Nephron (organoid): ENCODE results near the gene PRKAB2.
"Not testable (repeated sequence)": the region's sequence is repeated elsewhere in the genome, so short reads cannot be mapped to it uniquely, and the experiment has no call there.

ENCODE experiments used
- H3K27ac Mint-ChIP-seq, 3 experiments: 2 replicates each; pipeline ENCODE4 v1.8.0; 2020; ENCODE audit warnings: mixed read lengths in 3 of 3, mild to moderate bottlenecking in 2 of 3, moderate library complexity in 1 of 3
- H3K27me3 Mint-ChIP-seq: 2 replicates; pipeline ENCODE4 v1.8.0; 2021; ENCODE audit warnings: low read depth, mild to moderate bottlenecking, moderate library complexity, mixed read lengths
- H3K36me3 Mint-ChIP-seq: 2 replicates; pipeline ENCODE4 v1.8.0; 2020; ENCODE audit warnings: low read depth, mixed read lengths
- H3K4me1 Mint-ChIP-seq: 2 replicates; pipeline ENCODE4 v1.8.0; 2020; ENCODE audit warnings: mixed read lengths
- H3K4me3 Mint-ChIP-seq, 3 experiments: 2 replicates each; pipeline ENCODE4 v1.8.0; 2020; ENCODE audit warnings: mild to moderate bottlenecking in 3 of 3, mixed read lengths in 3 of 3, moderate library complexity in 2 of 3
- H3K9me3 Mint-ChIP-seq: 2 replicates; pipeline ENCODE4 v1.8.0; 2020; ENCODE audit warnings: mixed read lengths
- CTCF ChIP-seq, 3 experiments: fragments of 200-600 bp; sonication (generic); IDR thresholded peaks; one replicate each; pipeline ENCODE4 v1.5.0; 2021; ENCODE audit warnings: antibody characterized with exemption in 3 of 3; ENCODE audit not compliant: unreplicated experiment in 3 of 3

Gene PRKAB2

DNA sequence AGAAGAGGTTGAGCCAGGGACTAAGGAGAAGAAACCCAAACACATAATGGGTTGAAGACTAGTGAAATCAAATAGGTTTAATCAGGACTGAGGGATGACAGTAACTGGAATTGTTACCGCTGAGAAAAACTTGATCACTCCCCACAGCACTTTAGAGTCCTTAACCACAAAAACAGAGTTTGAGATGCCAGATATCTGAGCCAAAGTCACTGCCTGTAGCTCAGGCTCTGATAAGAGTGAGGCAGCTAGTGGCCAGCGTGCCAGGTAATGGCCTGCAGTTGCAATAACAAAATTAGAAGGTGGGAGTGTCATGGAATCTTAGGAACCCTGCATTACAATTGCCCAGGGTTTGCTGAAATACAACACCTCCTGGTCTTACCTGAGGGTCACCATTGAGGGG, 48.0 kb downstream of the PRKAB2 start:
- H3K27ac Mint-ChIP-seq, result no peak overlapping the region
- TF ChIP-seq CTCF (IDR thresholded peaks at IDR 0.05; ENCODE audit: unreplicated experiment in 3 of 3), result no peak
- H3K27me3 Mint-ChIP-seq, result peaks cover 6% of the 10 kb centered on the region
- H3K36me3 Mint-ChIP-seq, result no peaks in the 10 kb centered on the region
- no peak overlapping the region for H3K4me3 Mint-ChIP-seq
- peaks cover 2% of the 10 kb centered on the region for H3K9me3 Mint-ChIP-seq
- no peaks in the 10 kb centered on the region for H3K4me1 Mint-ChIP-seq

DNA sequence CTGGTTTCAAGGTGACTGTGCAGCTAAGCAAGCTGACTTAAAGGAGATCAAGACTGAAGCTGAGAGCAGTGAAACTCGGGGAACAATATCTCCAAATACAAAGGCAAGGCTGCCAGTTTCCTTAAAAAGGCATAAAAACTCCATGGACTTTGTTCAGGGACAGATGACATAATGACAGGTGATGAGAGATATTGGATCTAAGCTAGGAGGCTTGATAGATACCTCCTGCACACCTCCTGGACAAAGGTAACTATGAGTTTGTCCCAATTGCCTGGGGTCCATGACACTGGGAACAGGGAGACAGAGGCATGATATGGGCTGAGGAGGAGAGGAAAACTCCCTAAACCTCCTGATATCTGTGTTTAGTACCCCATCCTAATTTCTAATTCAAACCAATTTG, 55.2 kb downstream of the PRKAB2 start:
- Mint-ChIP-seq H3K4me3 (no peak overlapping the region), H3K9me3 (peaks cover 2% of the 10 kb centered on the region), H3K27ac (no peak overlapping the region), H3K36me3 (no peaks in the 10 kb centered on the region), H3K27me3 (peaks cover 6% of the 10 kb centered on the region), H3K4me1 (no peaks in the 10 kb centered on the region)
- no peak for TF ChIP-seq CTCF (IDR thresholded peaks at IDR 0.05; ENCODE audit: unreplicated experiment in 3 of 3)

DNA sequence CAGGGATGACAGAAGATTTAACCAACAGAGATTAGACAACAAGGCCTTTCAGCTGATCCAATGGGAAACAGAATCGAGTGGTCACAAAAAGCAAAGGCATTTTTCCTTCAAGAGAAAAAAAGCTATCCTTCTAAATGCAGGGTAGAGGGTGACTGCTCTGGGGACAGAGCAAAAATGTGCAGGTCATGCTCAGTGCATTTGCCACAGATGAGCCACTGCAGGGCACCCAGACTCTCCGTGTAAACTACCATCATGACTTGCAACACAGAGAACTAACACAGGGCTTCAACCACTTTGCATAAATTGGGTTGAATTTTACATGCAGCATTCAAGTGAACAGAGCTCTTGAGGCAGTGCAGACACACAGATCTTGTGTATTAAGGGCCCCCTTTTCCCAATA, 56.8 kb downstream of the PRKAB2 start:
- TF ChIP-seq CTCF (IDR thresholded peaks at IDR 0.05; ENCODE audit: unreplicated experiment in 3 of 3), result no peak
- Mint-ChIP-seq H3K4me1 (no peaks in the 10 kb centered on the region), H3K4me3 (no peak overlapping the region), H3K27ac (no peak overlapping the region), H3K9me3 (peaks cover 2% of the 10 kb centered on the region), H3K36me3 (no peaks in the 10 kb centered on the region), H3K27me3 (peaks cover 5% of the 10 kb centered on the region)

- not testable (repeated sequence) for H3K4me3 Mint-ChIP-seq, H3K36me3 Mint-ChIP-seq, H3K27me3 Mint-ChIP-seq, H3K9me3 Mint-ChIP-seq, H3K4me1 Mint-ChIP-seq, H3K27ac Mint-ChIP-seq
These were observed 57.2 kb downstream of the PRKAB2 start for GRCh38 chr1:147115079-147115478.

- H3K9me3 Mint-ChIP-seq, H3K4me3 Mint-ChIP-seq, H3K4me1 Mint-ChIP-seq, H3K27me3 Mint-ChIP-seq, H3K36me3 Mint-ChIP-seq, H3K27ac Mint-ChIP-seq: not testable (repeated sequence)
These were observed 57.9 kb downstream of the PRKAB2 start for GRCh38 chr1:147114353-147114752.

DNA sequence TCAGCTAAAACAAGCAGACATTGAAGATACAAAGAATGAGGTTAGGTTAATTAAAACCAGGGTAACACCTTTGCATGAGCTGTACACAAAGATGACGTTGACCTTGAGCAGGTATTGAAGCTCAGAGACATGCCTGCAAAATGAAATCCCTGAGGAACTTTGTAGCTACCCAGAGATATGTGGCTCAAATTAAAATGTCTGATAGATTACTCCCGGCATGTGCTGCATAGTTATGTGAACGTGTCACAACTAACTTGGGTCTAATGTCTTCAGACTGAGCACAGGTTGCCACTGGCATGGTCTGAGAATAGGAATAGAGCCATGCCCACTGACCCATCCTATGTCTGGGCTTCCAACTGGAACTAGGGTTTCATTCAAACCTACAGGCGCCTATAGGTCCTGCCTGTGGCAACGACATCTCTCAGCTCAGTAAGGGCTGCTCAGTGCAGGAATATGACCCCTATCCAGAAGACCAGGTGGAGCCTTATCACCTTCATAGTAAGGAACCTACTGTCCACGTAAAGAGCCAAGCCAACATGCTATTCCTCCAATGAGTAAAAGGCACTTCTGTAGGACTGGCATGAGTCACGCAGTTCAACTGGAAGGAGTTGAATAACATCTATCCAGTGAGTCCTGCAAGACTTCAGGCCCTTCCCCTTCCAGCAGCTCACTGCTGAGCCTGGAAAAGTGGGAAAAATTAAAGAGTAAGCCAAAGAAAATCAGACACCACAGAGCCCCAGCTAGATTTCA, 60.7 kb downstream of the PRKAB2 start:
- Mint-ChIP-seq H3K27me3 (peaks cover 16% of the 10 kb centered on the region), H3K36me3 (no peaks in the 10 kb centered on the region), H3K27ac (no peak overlapping the region), H3K4me1 (no peaks in the 10 kb centered on the region), H3K4me3 (no peak overlapping the region), H3K9me3 (no peaks in the 10 kb centered on the region)
- TF ChIP-seq CTCF (IDR thresholded peaks at IDR 0.05; ENCODE audit: unreplicated experiment in 3 of 3), result no peak

DNA sequence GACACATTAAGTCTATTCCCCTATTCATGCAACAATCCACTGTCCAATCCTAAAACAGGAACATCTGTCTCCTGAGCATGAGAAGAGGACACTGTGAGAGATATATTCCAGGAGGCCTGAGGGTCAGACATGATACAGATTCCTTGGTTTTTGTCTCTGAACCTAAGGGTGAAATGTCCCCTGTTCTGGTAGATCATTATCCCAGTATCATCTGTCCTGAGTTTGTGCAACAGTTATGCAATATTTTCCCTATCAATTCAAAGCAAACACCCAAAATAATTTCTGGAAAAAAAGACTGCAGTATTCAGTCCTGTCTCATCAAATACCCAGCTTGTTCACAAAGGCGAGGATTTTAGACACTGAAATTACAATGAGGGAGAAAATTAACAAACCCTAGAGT, 61.4 kb downstream of the PRKAB2 start:
- H3K27ac Mint-ChIP-seq, result no peak overlapping the region
- H3K4me3 Mint-ChIP-seq, result no peak overlapping the region
- H3K27me3 Mint-ChIP-seq, result peaks cover 16% of the 10 kb centered on the region
- no peaks in the 10 kb centered on the region for H3K4me1 Mint-ChIP-seq
- H3K36me3 Mint-ChIP-seq, result no peaks in the 10 kb centered on the region
- no peak for TF ChIP-seq CTCF (IDR thresholded peaks at IDR 0.05; ENCODE audit: unreplicated experiment in 3 of 3)
- H3K9me3 Mint-ChIP-seq, result no peaks in the 10 kb centered on the region
